ENCODE data around the gene ZNF41. TPM values are rescaled to one million over a fixed set of nuclear protein-coding genes. Genes with fewer than 3 reads are reported as not detected.

ZNF41 gene
- total RNA-seq, 1 experiment from 2014 or later, result 2.5 TPM

DNA sequence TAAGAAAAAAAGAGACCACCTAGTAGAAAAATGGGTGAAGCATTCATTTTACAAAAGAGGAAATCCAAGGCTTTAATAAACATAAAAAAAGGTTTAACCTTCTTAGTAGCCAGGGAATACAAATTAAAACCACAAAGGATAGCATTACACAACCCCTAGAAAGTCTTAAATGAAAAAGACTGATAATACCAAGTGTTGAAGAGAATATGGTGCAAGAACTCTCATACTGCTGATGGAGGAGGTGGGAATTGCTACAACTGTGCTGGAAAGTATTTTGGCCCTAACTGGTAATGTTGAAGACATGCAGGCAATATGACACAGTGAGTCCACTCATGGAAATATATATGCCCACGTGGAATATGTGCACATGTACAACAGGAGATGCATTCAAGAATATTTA lies 22.5 kb downstream of the ZNF41 start:
- H2BK120ac ChIP-seq (ENCODE audit: low read depth, low read length, poor library complexity, severe bottlenecking), result no peak overlapping the region
- no peak for DNase-seq
- H3K14ac ChIP-seq (ENCODE audit: insufficient read depth, low read length), result no peak overlapping the region
- H2BK12ac ChIP-seq (ENCODE audit: insufficient read length, low read depth, low read length), result no peak overlapping the region
- no peak overlapping the region for H3K9ac ChIP-seq (ENCODE audit: extremely low read depth, insufficient read length, low read length)
- no peaks in the 10 kb centered on the region; the same call in 1 of the 2 replicates for H3K27me3 Mint-ChIP-seq (ENCODE audit: low read depth)
- H3K23me2 ChIP-seq (ENCODE audit: insufficient read length, low read depth, low read length, poor library complexity, severe bottlenecking), result no peaks in the 10 kb centered on the region
- H4K5ac ChIP-seq (ENCODE audit: insufficient read length, low read depth, low read length), result no peak overlapping the region
- no peaks in the 10 kb centered on the region for H3K79me2 ChIP-seq (ENCODE audit: insufficient read depth, low read length)
- WGBS (ENCODE audit: extremely low coverage, insufficient read length, low lambda C conversion rate), result no CpG with 5 or more reads among the region's 1 CpG
- no peaks in the 10 kb centered on the region for H4K20me1 ChIP-seq (ENCODE audit: control insufficient read depth, insufficient read depth, insufficient read length)
- peaks cover 6% of the 10 kb centered on the region in 2 experiments; a peak in 3 of 4 replicates for H3K4me1 Mint-ChIP-seq
- no peak overlapping the region for H4K8ac ChIP-seq (replicated peaks; ENCODE audit: insufficient read length, low read depth, low read length)
- no peak overlapping the region for H2BK5ac ChIP-seq (ENCODE audit: insufficient read length, low read length)
- TF ChIP-seq, protein P1, sequence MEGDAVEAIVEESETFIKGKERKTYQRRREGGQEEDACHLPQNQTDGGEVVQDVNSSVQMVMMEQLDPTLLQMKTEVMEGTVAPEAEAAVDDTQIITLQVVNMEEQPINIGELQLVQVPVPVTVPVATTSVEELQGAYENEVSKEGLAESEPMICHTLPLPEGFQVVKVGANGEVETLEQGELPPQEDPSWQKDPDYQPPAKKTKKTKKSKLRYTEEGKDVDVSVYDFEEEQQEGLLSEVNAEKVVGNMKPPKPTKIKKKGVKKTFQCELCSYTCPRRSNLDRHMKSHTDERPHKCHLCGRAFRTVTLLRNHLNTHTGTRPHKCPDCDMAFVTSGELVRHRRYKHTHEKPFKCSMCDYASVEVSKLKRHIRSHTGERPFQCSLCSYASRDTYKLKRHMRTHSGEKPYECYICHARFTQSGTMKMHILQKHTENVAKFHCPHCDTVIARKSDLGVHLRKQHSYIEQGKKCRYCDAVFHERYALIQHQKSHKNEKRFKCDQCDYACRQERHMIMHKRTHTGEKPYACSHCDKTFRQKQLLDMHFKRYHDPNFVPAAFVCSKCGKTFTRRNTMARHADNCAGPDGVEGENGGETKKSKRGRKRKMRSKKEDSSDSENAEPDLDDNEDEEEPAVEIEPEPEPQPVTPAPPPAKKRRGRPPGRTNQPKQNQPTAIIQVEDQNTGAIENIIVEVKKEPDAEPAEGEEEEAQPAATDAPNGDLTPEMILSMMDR (conservative IDR thresholded peaks at IDR 0.05), result no peak
- H2AFZ ChIP-seq (ENCODE audit: low read length), result no peak overlapping the region
- H3T11ph ChIP-seq (ENCODE audit: low read length), result no peak overlapping the region
- H3K9me3 Mint-ChIP-seq, result peaks cover 63 to 68% of the 10 kb centered on the region in 2 experiments
- H3K4ac ChIP-seq (ENCODE audit: low read depth, low read length), result no peak overlapping the region
- H2BK20ac ChIP-seq (ENCODE audit: low read depth, low read length, poor library complexity, severe bottlenecking), result no peak overlapping the region
- H3K23ac ChIP-seq (ENCODE audit: insufficient read length, low read depth, low read length), result no peak overlapping the region
- no peak overlapping the region for H3K4me2 ChIP-seq (ENCODE audit: insufficient read depth, insufficient read length, low read length)
- no peak overlapping the region for H4K91ac ChIP-seq (ENCODE audit: insufficient read length, low read depth, low read length)
- H3K4me3 Mint-ChIP-seq, result no peak overlapping the region
- H3K27me3 ChIP-seq (ENCODE audit: insufficient read depth, low read length), result no peaks in the 10 kb centered on the region
- H2BK15ac ChIP-seq (ENCODE audit: low read depth, low read length), result no peak overlapping the region
- no peak overlapping the region for H3K56ac ChIP-seq (ENCODE audit: insufficient read length, low read depth, low read length)
- no peak overlapping the region for H3K27ac Mint-ChIP-seq
- no peak overlapping the region for H3K27ac ChIP-seq (ENCODE audit: insufficient read length, low read depth, low read length)
- H3K18ac ChIP-seq (ENCODE audit: insufficient read length, low read depth, low read length), result no peak overlapping the region
- no peaks in the 10 kb centered on the region for H3K79me1 ChIP-seq (ENCODE audit: insufficient read depth, low read depth, low read length, poor library complexity, severe bottlenecking)
- H2AK5ac ChIP-seq (ENCODE audit: insufficient read length, low read length), result no peak overlapping the region
- H3K9me3 ChIP-seq (ENCODE audit: control insufficient read depth, low read depth, low read length), result peaks cover 34% of the 10 kb centered on the region
- no peaks in the 10 kb centered on the region; the same call in 1 of the 2 replicates for H3K4me1 ChIP-seq (ENCODE audit: insufficient read depth, low read length)
- peaks cover 9 to 15% (median 11%) of the 10 kb centered on the region in 3 experiments for H3K36me3 Mint-ChIP-seq (ENCODE audit: insufficient read depth in 1 of 3, low read depth in 3 of 3)
